Measurements from ENCODE around the gene CARHSP1.
"Not testable (repeated sequence)": the region's sequence is repeated elsewhere in the genome, so short reads cannot be mapped to it uniquely, and the experiment has no call there.

The CARHSP1 gene

DNA sequence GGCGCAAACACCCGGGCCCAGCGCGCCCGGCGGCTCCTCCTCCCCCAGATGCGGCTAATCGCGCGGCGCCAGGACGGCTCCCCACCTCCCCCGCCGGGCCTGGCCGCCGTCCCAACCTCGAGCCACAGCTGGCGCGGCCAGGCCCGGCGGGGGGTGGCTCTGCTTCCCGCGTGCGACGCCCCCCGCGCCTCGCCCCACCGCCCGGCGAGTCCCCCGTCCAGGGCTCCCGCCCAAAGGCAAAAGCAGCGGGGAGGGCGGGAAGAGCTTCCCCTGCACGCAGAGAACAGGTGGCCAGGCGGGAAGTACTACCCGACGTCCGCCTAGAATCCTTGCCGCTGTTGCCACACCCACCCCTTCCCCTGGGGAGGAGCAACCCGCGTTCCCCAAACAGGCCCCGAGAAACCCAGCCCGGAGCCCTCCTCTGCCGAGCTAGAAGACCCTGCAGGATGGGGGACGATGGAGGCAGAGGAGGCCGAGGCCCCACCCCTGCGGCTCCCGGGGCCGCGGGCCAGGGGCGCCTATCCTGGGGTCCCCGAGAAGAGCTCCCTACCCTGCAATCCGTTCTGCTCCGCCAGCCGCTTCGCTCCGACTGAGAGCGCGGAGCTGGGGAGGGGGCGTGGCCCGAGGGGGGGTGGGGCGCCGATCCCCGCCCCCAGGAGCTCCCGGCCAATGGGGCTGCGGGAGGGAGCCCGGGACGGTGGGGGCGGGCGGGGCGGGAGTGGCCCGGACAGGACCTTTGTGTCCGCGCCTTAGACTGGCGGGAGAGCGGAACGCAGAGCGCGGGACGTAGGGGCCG, at the start of gene CARHSP1:
Gene CARHSP1, minus strand, starts transcription at position 591 of the 796 bp plus-strand sequence. CDS start 9,678 bp downstream, outside the sequence.
- Histone ChIP-seq H3K4me1 (ENCODE audit: control insufficient read depth, insufficient read depth, low read length) (peaks cover 40% of the 10 kb centered on the region), H3K4me3 (ENCODE audit: low read length in 2 of 2) (peak within 1 kb of the TSS; percentile 63 to 81), H3K36me3 (ENCODE audit: control insufficient read depth in 2 of 2, insufficient read depth in 2 of 2, low read length in 2 of 2) (no peaks in the 10 kb centered on the region), H3K27me3 (ENCODE audit: control insufficient read depth in 1 of 2, insufficient read depth in 2 of 2, low read length in 2 of 2) (peaks cover 2 to 11% of the 10 kb centered on the region in 2 donors), H3K27ac (ENCODE audit: low read length) (peak within 1 kb of the TSS; percentile 24), H3K9me3 (ENCODE audit: control insufficient read depth in 2 of 2, low read length in 2 of 2) (no peaks in the 10 kb centered on the region), H3K9ac (ENCODE audit: low read length in 2 of 2) (peak within 1 kb of the TSS; percentile 39 to 69)

DNA sequence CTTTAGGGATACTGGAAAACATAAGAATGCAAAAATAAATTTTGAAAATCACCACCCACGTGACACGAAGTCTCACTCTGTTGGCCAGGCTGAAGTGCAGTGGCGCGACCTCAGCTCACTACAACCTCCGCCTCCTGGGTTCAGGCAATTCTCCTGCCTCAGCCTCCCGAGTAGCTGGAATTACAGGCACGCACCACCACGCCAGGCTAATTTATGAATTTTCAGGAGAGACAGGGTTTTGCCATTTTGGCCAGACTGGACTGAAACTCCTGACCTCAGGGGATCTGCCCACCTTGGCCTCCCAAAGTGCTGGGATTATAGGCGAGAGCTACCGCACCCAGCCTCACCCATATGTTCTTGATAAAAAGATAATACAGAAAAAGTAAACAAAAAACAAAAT, 48.5 kb upstream of the CARHSP1 start:
- not testable (repeated sequence) for H3K9ac ChIP-seq (ENCODE audit: low read length in 2 of 2); H3K27me3 ChIP-seq (ENCODE audit: control insufficient read depth in 1 of 2, insufficient read depth in 2 of 2, low read length in 2 of 2); H3K9me3 ChIP-seq (ENCODE audit: control insufficient read depth in 2 of 2, low read length in 2 of 2); H3K4me1 ChIP-seq (ENCODE audit: control insufficient read depth, insufficient read depth, low read length); H3K4me3 ChIP-seq (ENCODE audit: low read length in 2 of 2); H3K27ac ChIP-seq (ENCODE audit: low read length)
- H3K36me3 ChIP-seq (ENCODE audit: control insufficient read depth in 2 of 2, insufficient read depth in 2 of 2, low read length in 2 of 2) = peaks cover 51 to 52% of the 10 kb centered on the region in 2 donors

DNA sequence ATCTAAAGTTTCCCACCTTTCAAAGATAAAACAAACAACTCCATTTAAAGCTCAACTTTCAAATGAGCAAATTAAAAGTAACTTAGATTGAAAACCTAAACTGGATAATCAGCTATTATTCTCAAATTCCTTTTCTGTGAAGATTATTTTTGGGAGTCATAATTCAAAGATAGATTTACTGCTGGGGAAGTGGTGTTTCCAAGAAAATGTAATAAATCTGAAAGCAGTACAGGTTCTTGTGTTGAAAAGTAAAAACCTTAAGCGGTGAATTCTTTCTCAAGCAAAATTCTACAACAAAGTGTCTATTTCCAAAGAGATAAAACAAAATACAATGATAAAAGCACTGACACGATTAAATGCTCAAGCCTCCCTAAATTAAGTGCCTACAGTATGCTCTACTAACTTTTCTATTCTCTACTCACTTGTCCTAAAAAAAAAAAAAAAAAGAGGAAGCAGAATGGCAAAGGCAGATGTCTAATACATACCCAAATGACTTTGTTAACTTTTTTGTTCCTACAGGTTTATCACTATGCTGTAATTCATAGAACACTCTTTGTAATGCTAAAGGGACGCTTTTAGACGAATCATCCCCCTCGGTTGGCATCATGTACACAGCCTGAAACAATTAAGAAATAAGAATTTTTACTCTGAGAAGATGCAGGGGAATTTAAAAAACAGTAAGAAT, 47.9 kb upstream of the CARHSP1 start:
- H3K9ac ChIP-seq (ENCODE audit: low read length in 2 of 2) = no peak overlapping the region
- H3K27ac ChIP-seq (ENCODE audit: low read length) = no peak overlapping the region
- H3K27me3 ChIP-seq (ENCODE audit: control insufficient read depth in 1 of 2, insufficient read depth in 2 of 2, low read length in 2 of 2) = no peaks in the 10 kb centered on the region
- peaks cover 52% of the 10 kb centered on the region in 2 donors for H3K36me3 ChIP-seq (ENCODE audit: control insufficient read depth in 2 of 2, insufficient read depth in 2 of 2, low read length in 2 of 2)
- H3K4me3 ChIP-seq (ENCODE audit: low read length in 2 of 2) = no peak overlapping the region
- H3K9me3 ChIP-seq (ENCODE audit: control insufficient read depth in 2 of 2, low read length in 2 of 2) = no peaks in the 10 kb centered on the region
- H3K4me1 ChIP-seq (ENCODE audit: control insufficient read depth, insufficient read depth, low read length) = no peaks in the 10 kb centered on the region

DNA sequence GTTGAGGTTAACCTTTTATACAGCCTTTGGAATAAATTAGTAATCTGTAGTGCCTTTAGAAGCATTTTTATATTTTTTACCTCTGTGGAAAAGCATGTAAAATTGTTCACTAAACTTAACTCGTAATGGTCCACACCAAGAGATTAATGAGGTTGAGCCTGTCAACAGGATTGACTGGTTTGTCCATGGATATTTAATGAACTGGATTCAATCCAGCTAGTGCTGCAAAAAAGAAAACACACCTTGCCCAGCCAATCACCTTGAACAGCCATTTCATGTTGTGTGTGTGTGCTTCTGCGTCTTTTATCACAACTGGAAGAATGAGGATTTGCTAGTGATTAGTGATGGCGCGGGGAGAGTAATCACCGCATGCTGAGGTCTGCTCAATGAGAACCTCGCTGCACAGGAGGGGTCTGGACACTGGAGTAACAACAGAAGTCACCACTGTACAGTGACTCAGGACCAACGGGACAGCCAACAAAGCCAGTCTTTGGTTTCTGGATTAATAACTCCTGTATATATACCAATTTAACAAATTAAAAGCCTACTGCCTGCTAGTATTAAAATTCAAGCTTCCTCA, 47.0 kb upstream of the CARHSP1 start:
- Histone ChIP-seq H3K9ac (ENCODE audit: low read length in 2 of 2) (no peak overlapping the region), H3K4me3 (ENCODE audit: low read length in 2 of 2) (no peak overlapping the region), H3K27me3 (ENCODE audit: control insufficient read depth in 1 of 2, insufficient read depth in 2 of 2, low read length in 2 of 2) (no peaks in the 10 kb centered on the region), H3K9me3 (ENCODE audit: control insufficient read depth in 2 of 2, low read length in 2 of 2) (no peaks in the 10 kb centered on the region), H3K27ac (ENCODE audit: low read length) (no peak overlapping the region), H3K4me1 (ENCODE audit: control insufficient read depth, insufficient read depth, low read length) (no peaks in the 10 kb centered on the region), H3K36me3 (ENCODE audit: control insufficient read depth in 2 of 2, insufficient read depth in 2 of 2, low read length in 2 of 2) (peaks cover 52 to 57% of the 10 kb centered on the region in 2 donors)

DNA sequence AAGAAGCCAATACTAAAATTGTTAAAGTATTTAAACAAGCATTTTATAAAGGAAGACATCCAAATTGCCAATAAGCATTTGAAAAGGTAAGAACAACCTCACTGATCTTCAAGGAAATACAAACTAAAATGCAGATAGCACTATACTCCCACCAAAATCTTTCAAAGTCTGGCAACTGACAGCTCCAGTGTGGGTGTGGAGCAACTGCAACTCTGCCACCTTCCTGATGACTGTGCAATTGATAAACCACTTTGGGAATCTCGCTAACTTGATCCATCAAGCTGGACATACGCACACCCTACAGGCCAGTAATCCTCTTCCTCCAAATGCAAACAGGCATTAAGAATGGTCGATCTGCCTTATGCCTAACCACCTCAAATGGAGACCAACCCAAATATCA, 45.3 kb upstream of the CARHSP1 start:
- H3K27me3 ChIP-seq (ENCODE audit: control insufficient read depth in 1 of 2, insufficient read depth in 2 of 2, low read length in 2 of 2) = no peaks in the 10 kb centered on the region

DNA sequence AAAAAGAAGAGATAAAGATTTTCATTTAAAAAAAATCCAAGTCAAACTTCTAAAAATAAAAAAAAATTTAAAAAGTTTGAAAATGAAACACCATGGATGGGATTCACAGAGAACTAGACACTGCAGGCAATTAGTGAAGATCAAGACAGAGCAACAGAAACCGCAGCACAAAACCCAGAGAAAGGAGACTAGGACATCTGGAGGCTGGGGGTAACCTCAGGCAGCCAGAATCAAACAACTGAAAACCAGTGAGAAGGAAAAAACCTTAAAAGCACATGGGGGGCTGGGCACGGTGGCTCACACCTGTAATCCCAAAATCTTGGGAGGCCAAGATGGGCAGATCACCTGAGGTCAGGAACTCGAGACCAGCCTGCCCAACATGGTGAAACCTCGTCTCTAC, 44.0 kb upstream of the CARHSP1 start:
- no peak overlapping the region for H3K27ac ChIP-seq (ENCODE audit: low read length)

More for the DNA sequence above, 45.3 kb upstream of the CARHSP1 start:
- Histone ChIP-seq H3K36me3 (ENCODE audit: control insufficient read depth in 2 of 2, insufficient read depth in 2 of 2, low read length in 2 of 2) (peaks cover 50% of the 10 kb centered on the region in 2 donors), H3K4me1 (ENCODE audit: control insufficient read depth, insufficient read depth, low read length) (no peaks in the 10 kb centered on the region), H3K9me3 (ENCODE audit: control insufficient read depth in 2 of 2, low read length in 2 of 2) (no peaks in the 10 kb centered on the region), H3K9ac (ENCODE audit: low read length in 2 of 2) (no peak overlapping the region), H3K4me3 (ENCODE audit: low read length in 2 of 2) (no peak overlapping the region), H3K27ac (ENCODE audit: low read length) (no peak overlapping the region)

DNA sequence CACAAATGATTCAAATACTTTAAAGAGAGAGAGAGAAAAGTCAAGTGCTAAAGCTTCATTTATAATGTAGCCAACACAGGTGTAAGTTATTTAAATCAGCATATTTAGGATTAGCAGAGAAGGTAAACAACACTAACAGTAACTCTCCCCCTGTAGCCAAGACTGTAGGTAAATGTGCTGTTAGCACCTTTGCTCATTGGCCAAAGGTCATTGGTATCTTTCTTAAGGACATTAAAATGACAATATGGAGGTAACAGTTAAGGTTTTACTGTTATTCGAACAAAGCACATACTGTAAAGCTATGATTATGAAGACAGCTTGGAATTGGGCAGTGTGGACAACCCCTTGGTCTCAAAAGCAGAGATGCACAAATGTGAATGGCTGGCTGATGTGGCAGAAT, 42.0 kb upstream of the CARHSP1 start:
- no peaks in the 10 kb centered on the region for H3K4me1 ChIP-seq (ENCODE audit: control insufficient read depth, insufficient read depth, low read length)
- H3K27me3 ChIP-seq (ENCODE audit: control insufficient read depth in 1 of 2, insufficient read depth in 2 of 2, low read length in 2 of 2) = no peaks in the 10 kb centered on the region
- H3K27ac ChIP-seq (ENCODE audit: low read length) = no peak overlapping the region
- no peaks in the 10 kb centered on the region for H3K9me3 ChIP-seq (ENCODE audit: control insufficient read depth in 2 of 2, low read length in 2 of 2)
- H3K9ac ChIP-seq (ENCODE audit: low read length in 2 of 2) = no peak overlapping the region
- peaks cover 51 to 58% of the 10 kb centered on the region in 2 donors for H3K36me3 ChIP-seq (ENCODE audit: control insufficient read depth in 2 of 2, insufficient read depth in 2 of 2, low read length in 2 of 2)
- no peak overlapping the region for H3K4me3 ChIP-seq (ENCODE audit: low read length in 2 of 2)

More for the DNA sequence above, 44.0 kb upstream of the CARHSP1 start:
- Histone ChIP-seq H3K27me3 (ENCODE audit: control insufficient read depth in 1 of 2, insufficient read depth in 2 of 2, low read length in 2 of 2) (no peaks in the 10 kb centered on the region), H3K36me3 (ENCODE audit: control insufficient read depth in 2 of 2, insufficient read depth in 2 of 2, low read length in 2 of 2) (peaks cover 48 to 50% of the 10 kb centered on the region in 2 donors), H3K9me3 (ENCODE audit: control insufficient read depth in 2 of 2, low read length in 2 of 2) (no peaks in the 10 kb centered on the region), H3K4me1 (ENCODE audit: control insufficient read depth, insufficient read depth, low read length) (no peaks in the 10 kb centered on the region), H3K9ac (ENCODE audit: low read length in 2 of 2) (no peak overlapping the region), H3K4me3 (ENCODE audit: low read length in 2 of 2) (no peak overlapping the region)

DNA sequence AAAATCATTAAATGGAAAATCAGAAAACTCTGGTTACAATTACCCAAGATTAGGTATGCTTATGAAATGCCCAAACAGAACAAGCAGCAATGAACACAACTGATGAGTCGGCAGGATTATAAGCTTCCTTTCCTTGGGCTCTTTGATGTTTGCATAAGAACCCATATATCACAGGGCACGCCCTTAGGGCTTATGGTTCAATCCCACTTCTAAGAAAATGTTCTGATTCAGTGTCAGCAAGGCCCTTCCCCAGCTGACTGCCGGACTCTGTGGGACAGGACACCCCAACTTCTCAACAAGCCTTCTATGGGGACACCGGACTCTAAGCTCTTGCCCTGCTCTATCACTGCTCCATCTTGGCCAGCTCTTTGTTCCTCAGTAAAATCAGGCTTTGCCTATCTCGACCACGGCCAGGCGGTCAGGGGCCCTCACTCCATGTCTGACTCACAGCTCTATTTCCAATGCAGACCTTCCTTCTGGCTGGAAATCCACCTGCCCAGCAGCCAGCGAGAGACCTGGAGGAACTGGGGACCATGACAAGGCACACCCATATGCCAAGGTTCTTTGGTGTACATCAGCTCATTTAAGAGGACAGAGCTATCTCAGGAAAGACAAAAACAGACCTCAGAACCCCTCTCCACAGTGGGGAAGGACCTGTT, 40.1 kb upstream of the CARHSP1 start:
- Histone ChIP-seq H3K4me1 (ENCODE audit: control insufficient read depth, insufficient read depth, low read length) (no peaks in the 10 kb centered on the region), H3K9ac (ENCODE audit: low read length in 2 of 2) (no peak overlapping the region), H3K4me3 (ENCODE audit: low read length in 2 of 2) (no peak overlapping the region), H3K36me3 (ENCODE audit: control insufficient read depth in 2 of 2, insufficient read depth in 2 of 2, low read length in 2 of 2) (peaks cover 54 to 59% of the 10 kb centered on the region in 2 donors), H3K27me3 (ENCODE audit: control insufficient read depth in 1 of 2, insufficient read depth in 2 of 2, low read length in 2 of 2) (no peaks in the 10 kb centered on the region), H3K27ac (ENCODE audit: low read length) (no peak overlapping the region), H3K9me3 (ENCODE audit: control insufficient read depth in 2 of 2, low read length in 2 of 2) (no peaks in the 10 kb centered on the region)

DNA sequence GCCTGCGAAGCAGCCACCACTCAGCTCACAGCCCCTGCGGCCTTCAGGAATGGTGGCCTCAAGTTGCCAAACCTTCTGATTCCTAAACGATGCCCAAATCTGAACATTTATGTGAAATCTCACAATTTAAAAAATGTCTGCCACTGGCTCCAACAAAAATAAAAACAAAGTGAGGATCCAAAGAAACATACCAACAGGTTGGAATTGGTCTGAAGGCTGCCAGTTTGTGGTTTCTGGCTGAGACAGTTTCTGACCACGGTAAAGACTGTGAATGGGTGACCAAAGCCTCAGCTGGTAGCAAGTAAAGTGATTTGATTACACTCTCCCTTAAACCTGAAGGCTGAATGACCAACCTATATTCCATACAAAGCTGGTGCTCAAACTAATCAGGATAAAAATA, 38.3 kb upstream of the CARHSP1 start:
- Histone ChIP-seq H3K27ac (ENCODE audit: low read length) (no peak overlapping the region), H3K4me3 (ENCODE audit: low read length in 2 of 2) (no peak overlapping the region), H3K36me3 (ENCODE audit: control insufficient read depth in 2 of 2, insufficient read depth in 2 of 2, low read length in 2 of 2) (peaks cover 63 to 71% of the 10 kb centered on the region in 2 donors), H3K9ac (ENCODE audit: low read length in 2 of 2) (no peak overlapping the region), H3K27me3 (ENCODE audit: control insufficient read depth in 1 of 2, insufficient read depth in 2 of 2, low read length in 2 of 2) (no peaks in the 10 kb centered on the region), H3K4me1 (ENCODE audit: control insufficient read depth, insufficient read depth, low read length) (no peaks in the 10 kb centered on the region), H3K9me3 (ENCODE audit: control insufficient read depth in 2 of 2, low read length in 2 of 2) (no peaks in the 10 kb centered on the region)

DNA sequence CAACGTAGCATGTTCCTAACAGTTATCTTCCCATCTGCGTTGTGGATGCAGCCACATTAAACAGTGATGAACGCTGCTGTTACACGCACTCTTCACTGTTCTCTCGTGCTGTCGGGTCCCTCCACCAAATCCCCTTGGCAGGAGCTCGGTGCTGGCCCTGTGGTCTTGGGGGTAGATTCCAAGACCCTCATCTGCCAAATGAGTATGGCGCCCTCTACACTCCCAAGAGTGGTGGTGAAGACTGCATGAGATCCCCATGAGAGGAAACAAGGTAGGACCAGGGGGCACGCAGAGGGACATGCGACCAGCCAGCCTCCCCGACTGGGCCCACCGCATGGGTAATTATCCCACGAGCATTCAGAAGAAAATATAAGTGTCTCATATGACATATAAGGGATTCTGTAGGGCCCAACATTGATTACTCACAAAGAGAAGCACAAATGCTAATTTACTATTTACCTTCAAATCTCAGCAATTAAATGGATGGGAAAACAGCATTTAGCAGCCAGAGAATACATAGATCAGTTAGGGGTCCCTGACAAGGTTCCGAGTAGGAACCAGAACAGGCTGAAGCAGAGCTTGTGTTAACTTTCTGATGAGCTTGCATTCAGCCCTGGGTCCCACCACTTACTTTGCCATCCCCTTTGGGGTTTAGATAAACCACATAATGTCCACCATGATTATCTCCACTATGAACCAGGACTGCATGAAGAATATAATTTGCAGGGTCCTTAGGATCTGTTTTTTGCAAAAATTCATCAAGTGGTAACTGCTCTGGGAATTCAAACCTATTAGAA, 37.2 kb upstream of the CARHSP1 start:
- Histone ChIP-seq H3K4me1 (ENCODE audit: control insufficient read depth, insufficient read depth, low read length) (no peaks in the 10 kb centered on the region), H3K36me3 (ENCODE audit: control insufficient read depth in 2 of 2, insufficient read depth in 2 of 2, low read length in 2 of 2) (peaks cover 64 to 71% of the 10 kb centered on the region in 2 donors), H3K27me3 (ENCODE audit: control insufficient read depth in 1 of 2, insufficient read depth in 2 of 2, low read length in 2 of 2) (no peaks in the 10 kb centered on the region), H3K27ac (ENCODE audit: low read length) (no peak overlapping the region), H3K9me3 (ENCODE audit: control insufficient read depth in 2 of 2, low read length in 2 of 2) (no peaks in the 10 kb centered on the region), H3K4me3 (ENCODE audit: low read length in 2 of 2) (no peak overlapping the region), H3K9ac (ENCODE audit: low read length in 2 of 2) (no peak overlapping the region)

Measured in stomach smooth muscle (tissue), 2 donors.